Coronary artery (tissue), 2 donors: ENCODE measurements around the gene VAV2.
"Not testable (repeated sequence)": the region's sequence is repeated elsewhere in the genome, so short reads cannot be mapped to it uniquely, and the experiment has no call there.

Source experiments
- DNase-seq: peaks from one replicate; pipeline ENCODE4 v3.0.0-alpha.2; 2017; ENCODE audit warnings: low spot score
- H3K27ac ChIP-seq, 2 donors: fragments of 200-600 bp; sonication (generic); one replicate each; pipeline ENCODE4 v1.5.1; 2016 to 2019
- H3K4me3 ChIP-seq: fragments of 200-600 bp; sonication (generic); 2 replicates; pipeline ENCODE4 v1.5.1; 2016; ENCODE audit warnings: mild to moderate bottlenecking, moderate library complexity
- CTCF ChIP-seq: fragments of 200-600 bp; sonication (generic); IDR thresholded peaks from one replicate; pipeline ENCODE4 v1.5.1; 2019; ENCODE audit warnings: antibody characterized with exemption

VAV2 gene

DNA sequence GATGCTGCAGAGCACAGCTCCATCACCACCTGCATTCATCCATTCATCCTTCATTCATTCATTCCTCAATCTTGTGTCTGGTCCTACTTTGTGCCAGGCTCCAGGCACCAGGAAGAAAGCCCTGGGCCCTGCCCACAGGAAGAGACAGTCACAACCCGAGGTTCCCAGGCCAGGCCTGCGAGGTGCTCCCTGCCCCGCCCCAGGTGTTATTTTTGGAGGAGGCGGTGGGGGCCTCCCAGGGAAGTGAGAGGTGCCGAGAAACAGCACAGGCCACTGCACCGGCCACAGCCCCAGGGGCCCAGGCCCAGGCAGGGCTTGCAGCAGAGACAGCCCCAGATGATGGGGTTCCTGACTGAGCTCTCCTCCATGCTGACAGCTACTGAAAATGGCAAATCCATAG lies 33.4 kb downstream of the VAV2 start:
- no peak overlapping the region for H3K4me3 ChIP-seq
- DNase-seq, result no peak
- no peak overlapping the region for H3K27ac ChIP-seq
- TF ChIP-seq CTCF, result no peak

GRCh38 chr9:133957772-133958171 lies 34.4 kb downstream of the VAV2 start:
- H3K4me3 ChIP-seq, H3K27ac ChIP-seq, DNase-seq: not testable (repeated sequence)

DNA sequence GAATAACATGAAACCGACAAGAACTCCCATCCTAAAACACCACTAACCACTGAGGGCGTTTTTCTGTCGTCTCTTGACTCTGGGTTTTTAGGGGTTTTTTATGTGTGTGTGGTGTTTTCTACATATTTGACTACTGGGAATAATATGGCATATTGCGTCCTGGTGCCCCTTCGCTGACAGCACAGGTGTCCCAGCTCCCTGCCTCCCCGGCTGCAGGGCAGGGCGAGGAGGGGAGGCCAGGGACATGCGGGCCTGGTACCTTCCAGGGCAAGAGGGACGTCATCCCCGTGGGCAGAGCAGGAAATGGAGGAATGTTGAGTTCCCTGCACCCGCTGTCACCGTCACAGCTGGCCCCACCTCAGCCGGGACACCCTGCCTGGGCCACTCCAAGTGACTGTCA lies 34.8 kb downstream of the VAV2 start:
- no peak for TF ChIP-seq CTCF
- H3K27ac ChIP-seq, result no peak overlapping the region
- no peak overlapping the region for H3K4me3 ChIP-seq
- no peak for DNase-seq

- peak overlapping the region; percentile 49 for H3K4me3 ChIP-seq
- no peak for TF ChIP-seq CTCF
- H3K27ac ChIP-seq, result peak overlapping the region in 1 of 2 donors; percentile 63
- no peak for DNase-seq
Measured at GRCh38 chr9:133956520-133957076, 35.5 kb downstream of the VAV2 start.

- peak overlapping the region; percentile 32 for H3K4me3 ChIP-seq
- DNase-seq, result no peak
- TF ChIP-seq CTCF, result no peak
- no peak overlapping the region for H3K27ac ChIP-seq
Measured at GRCh38 chr9:133955821-133956411, 36.2 kb downstream of the VAV2 start.

GRCh38 chr9:133954862-133955529 lies 37.1 kb downstream of the VAV2 start:
- Histone ChIP-seq H3K27ac (no peak overlapping the region), H3K4me3 (no peak overlapping the region)
- no peak for DNase-seq
- no peak for TF ChIP-seq CTCF

GRCh38 chr9:133953976-133954709 lies 38.0 kb downstream of the VAV2 start:
- Histone ChIP-seq H3K27ac (no peak overlapping the region), H3K4me3 (no peak overlapping the region)
- DNase-seq, result no peak
- TF ChIP-seq CTCF, result no peak
